Stimulated activated CD4-positive, alpha-beta T cell treated with anti-CD3 and anti-CD28 coated beads, TNF-alpha, amount 100 ng/mL, for 1 hour (primary cell): ENCODE results near the gene KCNAB3.

Experiments
- DNase-seq, 3 donors: peaks; one replicate each; pipeline ENCODE4 v3.0.0-alpha.2; 2020; ENCODE audit warnings: low read depth in 3 of 3, low spot score in 1 of 3

Gene KCNAB3

GRCh38 chr17:7881276-7882054 is 48.2 kb downstream of the KCNAB3 start:
- DNase-seq = no peak

GRCh38 chr17:7880076-7880868 is 49.4 kb downstream of the KCNAB3 start:
- no peak for DNase-seq

- DNase-seq = no peak
Observed at GRCh38 chr17:7878234-7878633, 51.4 kb downstream of the KCNAB3 start.

GRCh38 chr17:7875804-7876370 is 53.8 kb downstream of the KCNAB3 start:
- no peak for DNase-seq

GRCh38 chr17:7873051-7873450 is 56.6 kb downstream of the KCNAB3 start:
- no peak for DNase-seq
